ENCODE measurements around the gene ABCB4. TPM values are rescaled to one million over a fixed set of nuclear protein-coding genes. Genes with fewer than 3 reads are reported as not detected.

ABCB4 gene
- polyA plus RNA-seq, 1 experiment, result 1.9 TPM

- no peak for DNase-seq (ENCODE audit: low read depth)
- TF ChIP-seq CTCF (IDR thresholded peaks at IDR 0.05; ENCODE audit: insufficient read depth, low read depth, low read length), result no peak
- POLR2A ChIA-PET, result no interaction called here
Observed at GRCh38 chr7:87479951-87480350, 4.5 kb upstream of the ABCB4 start.

GRCh38 chr7:87476179-87476557 lies 688 bp upstream of the ABCB4 start:
- CTCF ChIA-PET, result interaction anchor here (0.6 kb wide), 1 partner anchor 101 kb away, joined by 3 read pairs; no protein-coding TSS in a partner anchor
- peaks cover 7% of the 10 kb centered on the region for H3K27me3 ChIP-seq (ENCODE audit: control insufficient read depth, insufficient read depth, low read length)
- DNase-seq (ENCODE audit: low read depth), result no peak
- no peak for TF ChIP-seq CTCF (IDR thresholded peaks at IDR 0.05; ENCODE audit: insufficient read depth, low read depth, low read length)
- no peaks in the 10 kb centered on the region for H3K36me3 ChIP-seq (ENCODE audit: control insufficient read depth, insufficient read depth, low read length)
- H3K4me3 ChIP-seq (ENCODE audit: low read depth, low read length), result no peak overlapping the region
- POLR2A ChIA-PET, result no interaction called here

More at GRCh38 chr7:87479951-87480350, 4.5 kb upstream of the ABCB4 start:
- H3K36me3 ChIP-seq (ENCODE audit: control insufficient read depth, insufficient read depth, low read length), result no peaks in the 10 kb centered on the region
- no peak overlapping the region for H3K4me3 ChIP-seq (ENCODE audit: low read depth, low read length)
- H3K27me3 ChIP-seq (ENCODE audit: control insufficient read depth, insufficient read depth, low read length), result peaks cover 7% of the 10 kb centered on the region
- CTCF ChIA-PET, result no interaction called here

GRCh38 chr7:87474533-87475358 lies 734 bp downstream of the ABCB4 start:
- DNase-seq (ENCODE audit: low read depth), result peak; percentile 42
- TF ChIP-seq CTCF (IDR thresholded peaks at IDR 0.05; ENCODE audit: insufficient read depth, low read depth, low read length), result no peak
- ChIA-PET POLR2A (no interaction called here), CTCF (no interaction called here)
- no peaks in the 10 kb centered on the region for H3K36me3 ChIP-seq (ENCODE audit: control insufficient read depth, insufficient read depth, low read length)
- peaks cover 7% of the 10 kb centered on the region for H3K27me3 ChIP-seq (ENCODE audit: control insufficient read depth, insufficient read depth, low read length)
- H3K4me3 ChIP-seq (ENCODE audit: low read depth, low read length), result peak overlapping the region; percentile 42

- TF ChIP-seq CTCF (IDR thresholded peaks at IDR 0.05; ENCODE audit: insufficient read depth, low read depth, low read length), result no peak
- no peaks in the 10 kb centered on the region for H3K36me3 ChIP-seq (ENCODE audit: control insufficient read depth, insufficient read depth, low read length)
- no peak overlapping the region for H3K4me3 ChIP-seq (ENCODE audit: low read depth, low read length)
- peaks cover 7% of the 10 kb centered on the region for H3K27me3 ChIP-seq (ENCODE audit: control insufficient read depth, insufficient read depth, low read length)
- POLR2A ChIA-PET, result no interaction called here
- DNase-seq (ENCODE audit: low read depth), result peak; percentile 9
- CTCF ChIA-PET, result no interaction called here
Observed at GRCh38 chr7:87473986-87474385, 1.5 kb downstream of the ABCB4 start.

GRCh38 chr7:87473192-87473591 lies 2.3 kb downstream of the ABCB4 start:
- CTCF ChIA-PET, result no interaction called here
- Histone ChIP-seq H3K4me3 (ENCODE audit: low read depth, low read length) (no peak overlapping the region), H3K27me3 (ENCODE audit: control insufficient read depth, insufficient read depth, low read length) (peaks cover 7% of the 10 kb centered on the region), H3K36me3 (ENCODE audit: control insufficient read depth, insufficient read depth, low read length) (no peaks in the 10 kb centered on the region)
- no peak for TF ChIP-seq CTCF (IDR thresholded peaks at IDR 0.05; ENCODE audit: insufficient read depth, low read depth, low read length)
- POLR2A ChIA-PET, result no interaction called here
- no peak for DNase-seq (ENCODE audit: low read depth)
